Ishikawa (cell line): ENCODE measurements around the gene HARS1.

ENCODE experiments used
- CEBPB ChIP-seq: IDR thresholded peaks from 2 replicates; pipeline ENCODE4 v1.6.1; 2012
- CREB1 ChIP-seq: IDR thresholded peaks from 2 replicates; pipeline ENCODE4 v1.6.1; 2012; ENCODE audit warnings: low read depth
- EP300 ChIP-seq: IDR thresholded peaks from 2 replicates; pipeline ENCODE4 v1.6.1; 2012; ENCODE audit warnings: borderline replicate concordance
- FOXM1 ChIP-seq: IDR thresholded peaks from 2 replicates; pipeline ENCODE4 v1.6.1; 2012; ENCODE audit warnings: low read depth, borderline replicate concordance
- NFIC ChIP-seq: IDR thresholded peaks from 2 replicates; pipeline ENCODE4 v1.6.1; 2012
- RAD21 ChIP-seq: IDR thresholded peaks from 2 replicates; pipeline ENCODE4 v1.6.1; 2012; ENCODE audit warnings: low read depth
- TAF1 ChIP-seq: IDR thresholded peaks from 2 replicates; pipeline ENCODE4 v1.6.1; 2012; ENCODE audit warnings: low read depth, mild to moderate bottlenecking
- TCF12 ChIP-seq: IDR thresholded peaks from 2 replicates; pipeline ENCODE4 v1.6.1; 2012; ENCODE audit warnings: low read depth
- TEAD4 ChIP-seq: IDR thresholded peaks from 2 replicates; pipeline ENCODE4 v1.6.1; 2012
- ZBTB7A ChIP-seq: IDR thresholded peaks from 2 replicates; pipeline ENCODE4 v1.6.1; 2012; ENCODE audit warnings: low read depth
- TF ChIP-seq, protein P1 (sequence below): IDR thresholded peaks from 2 replicates; pipeline ENCODE4 v1.6.1; 2012; ENCODE audit warnings: low read depth, mild to moderate bottlenecking
- TF ChIP-seq, protein P2 (sequence below): IDR thresholded peaks from 2 replicates; pipeline ENCODE4 v1.6.1; 2012
- TF ChIP-seq, protein P3 (sequence below): IDR thresholded peaks from 2 replicates; pipeline ENCODE4 v1.6.1; 2012

DNA sequence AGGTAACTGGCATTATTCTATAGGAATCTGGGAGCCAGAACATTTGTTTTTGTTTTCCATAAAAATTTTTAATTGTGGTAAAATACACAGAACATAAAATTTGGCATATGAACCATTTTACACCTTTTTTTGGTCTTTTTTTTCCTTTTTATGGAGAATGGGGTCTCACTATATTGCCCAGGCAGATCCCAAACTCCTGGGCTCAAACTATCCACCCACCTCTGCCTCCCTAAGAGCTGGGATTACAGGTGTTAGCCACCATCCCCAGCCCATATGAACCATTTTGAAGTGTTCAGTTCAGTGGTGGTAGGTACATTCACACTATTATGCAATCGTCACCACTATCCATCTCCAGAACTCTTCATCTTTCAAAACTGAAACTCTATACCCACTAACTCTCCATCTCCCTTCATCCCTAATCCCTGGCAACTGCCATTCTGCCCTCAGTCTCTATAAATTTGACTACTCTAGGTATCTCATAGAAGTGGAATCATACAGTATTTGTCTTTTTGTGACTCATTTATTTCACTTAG is 22.5 kb upstream of the HARS1 start:
- TF ChIP-seq, protein P1, sequence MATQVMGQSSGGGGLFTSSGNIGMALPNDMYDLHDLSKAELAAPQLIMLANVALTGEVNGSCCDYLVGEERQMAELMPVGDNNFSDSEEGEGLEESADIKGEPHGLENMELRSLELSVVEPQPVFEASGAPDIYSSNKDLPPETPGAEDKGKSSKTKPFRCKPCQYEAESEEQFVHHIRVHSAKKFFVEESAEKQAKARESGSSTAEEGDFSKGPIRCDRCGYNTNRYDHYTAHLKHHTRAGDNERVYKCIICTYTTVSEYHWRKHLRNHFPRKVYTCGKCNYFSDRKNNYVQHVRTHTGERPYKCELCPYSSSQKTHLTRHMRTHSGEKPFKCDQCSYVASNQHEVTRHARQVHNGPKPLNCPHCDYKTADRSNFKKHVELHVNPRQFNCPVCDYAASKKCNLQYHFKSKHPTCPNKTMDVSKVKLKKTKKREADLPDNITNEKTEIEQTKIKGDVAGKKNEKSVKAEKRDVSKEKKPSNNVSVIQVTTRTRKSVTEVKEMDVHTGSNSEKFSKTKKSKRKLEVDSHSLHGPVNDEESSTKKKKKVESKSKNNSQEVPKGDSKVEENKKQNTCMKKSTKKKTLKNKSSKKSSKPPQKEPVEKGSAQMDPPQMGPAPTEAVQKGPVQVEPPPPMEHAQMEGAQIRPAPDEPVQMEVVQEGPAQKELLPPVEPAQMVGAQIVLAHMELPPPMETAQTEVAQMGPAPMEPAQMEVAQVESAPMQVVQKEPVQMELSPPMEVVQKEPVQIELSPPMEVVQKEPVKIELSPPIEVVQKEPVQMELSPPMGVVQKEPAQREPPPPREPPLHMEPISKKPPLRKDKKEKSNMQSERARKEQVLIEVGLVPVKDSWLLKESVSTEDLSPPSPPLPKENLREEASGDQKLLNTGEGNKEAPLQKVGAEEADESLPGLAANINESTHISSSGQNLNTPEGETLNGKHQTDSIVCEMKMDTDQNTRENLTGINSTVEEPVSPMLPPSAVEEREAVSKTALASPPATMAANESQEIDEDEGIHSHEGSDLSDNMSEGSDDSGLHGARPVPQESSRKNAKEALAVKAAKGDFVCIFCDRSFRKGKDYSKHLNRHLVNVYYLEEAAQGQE = no peak
- TF ChIP-seq EP300 (no peak), TCF12 (no peak), TEAD4 (no peak), TAF1 (no peak), CEBPB (no peak), FOXM1 (no peak), CREB1 (no peak), ZBTB7A (no peak), RAD21 (no peak), NFIC (no peak)
- TF ChIP-seq, protein P2, sequence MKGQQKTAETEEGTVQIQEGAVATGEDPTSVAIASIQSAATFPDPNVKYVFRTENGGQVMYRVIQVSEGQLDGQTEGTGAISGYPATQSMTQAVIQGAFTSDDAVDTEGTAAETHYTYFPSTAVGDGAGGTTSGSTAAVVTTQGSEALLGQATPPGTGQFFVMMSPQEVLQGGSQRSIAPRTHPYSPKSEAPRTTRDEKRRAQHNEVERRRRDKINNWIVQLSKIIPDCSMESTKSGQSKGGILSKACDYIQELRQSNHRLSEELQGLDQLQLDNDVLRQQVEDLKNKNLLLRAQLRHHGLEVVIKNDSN = no peak
- TF ChIP-seq, protein P3, sequence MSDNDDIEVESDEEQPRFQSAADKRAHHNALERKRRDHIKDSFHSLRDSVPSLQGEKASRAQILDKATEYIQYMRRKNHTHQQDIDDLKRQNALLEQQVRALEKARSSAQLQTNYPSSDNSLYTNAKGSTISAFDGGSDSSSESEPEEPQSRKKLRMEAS = no peak
